ENCODE data around the gene TRIM65. TPM values are rescaled to one million over a fixed set of nuclear protein-coding genes. Genes with fewer than 3 reads are reported as not detected.
"Not testable (repeated sequence)": the region's sequence is repeated elsewhere in the genome, so short reads cannot be mapped to it uniquely, and the experiment has no call there.

The TRIM65 gene
- total RNA-seq, 2 donors from 2014 or later, result 12.8 to 15.7 TPM

DNA sequence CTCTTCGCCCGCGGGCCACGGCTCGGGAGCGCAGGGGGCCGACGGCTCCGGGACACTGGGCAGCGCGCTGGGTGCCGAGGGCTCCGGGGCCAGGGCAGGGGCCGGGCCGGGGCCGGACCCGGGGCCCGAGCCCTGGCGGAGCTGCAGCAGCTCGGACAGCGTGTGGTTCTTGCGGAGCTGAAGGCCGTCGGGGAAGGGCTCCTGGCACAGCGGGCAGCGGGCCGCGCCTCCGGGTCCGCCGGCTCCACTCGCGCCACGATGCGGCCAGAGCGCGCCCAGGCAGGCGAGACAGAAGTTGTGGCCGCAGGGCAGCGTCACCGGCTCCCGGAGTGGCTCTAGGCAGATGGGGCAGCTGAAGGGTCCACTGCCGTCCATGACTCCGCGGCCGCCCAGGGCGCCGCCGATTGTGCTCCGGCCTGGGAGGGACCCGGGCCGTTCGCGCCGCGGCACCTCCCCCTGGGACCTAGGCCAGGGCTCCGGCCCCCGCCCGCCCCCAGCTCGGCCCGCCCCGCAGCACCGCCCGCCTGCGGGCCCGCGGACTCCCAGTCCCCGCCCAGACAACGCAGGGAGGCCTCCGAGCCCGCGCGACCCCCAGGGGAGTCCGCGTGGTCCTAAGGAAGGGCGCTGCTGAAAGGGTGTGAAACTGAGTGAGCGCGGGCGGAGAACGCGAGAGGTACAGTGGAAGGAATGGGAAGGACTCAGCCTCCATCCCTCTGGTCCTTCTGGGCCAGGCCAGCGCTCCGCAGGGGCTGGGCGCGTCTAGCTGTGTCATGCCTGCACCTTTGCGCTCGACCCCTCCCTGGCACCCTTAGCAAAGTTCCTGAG, 18.4 kb downstream of the TRIM65 start, which contains the start of gene TRIM47:
Gene TRIM47 (minus strand): TSS at position 408 of the 825 bp plus-strand sequence. CDS start 33 bp downstream, at position 375.
- intact Hi-C loops (cut with DNase I), result loop anchor here in 1 of 2 donors (5.0 kb wide), 1 partner anchor 101 kb away; a partner anchor contains a TSS
- peak; percentile 93 for DNase-seq (ENCODE audit: low spot score)

DNA sequence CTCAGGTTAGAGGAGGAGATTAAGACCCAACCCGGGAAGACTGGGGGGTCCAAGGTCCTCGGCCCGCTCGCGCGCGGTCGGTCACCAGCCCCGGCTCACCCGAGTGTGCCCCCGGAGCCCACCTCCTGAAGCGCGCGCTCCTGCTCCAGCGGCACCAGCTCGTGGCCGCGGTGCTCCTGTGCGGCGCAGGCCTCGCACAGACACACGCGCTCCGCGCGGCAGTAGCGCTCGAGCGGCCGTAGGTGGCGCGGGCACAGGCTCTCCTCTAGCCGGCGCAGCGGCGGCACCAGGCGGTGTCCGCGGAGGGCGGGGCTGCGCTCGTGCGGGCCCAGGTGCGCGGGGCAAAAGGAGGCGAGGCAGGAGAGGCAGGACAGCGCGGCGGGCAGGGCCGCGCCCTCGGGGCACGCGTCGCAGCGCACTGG, 19.0 kb downstream of the TRIM65 start:
- peak; percentile 91 for DNase-seq (ENCODE audit: low spot score)
- intact Hi-C loops (cut with DNase I), result loop anchor here in 1 of 2 donors (5.0 kb wide), 1 partner anchor 100 kb away; a partner anchor contains a TSS

- peak; percentile 98 for DNase-seq (ENCODE audit: low spot score)
- intact Hi-C loops (cut with DNase I), result loop anchor here in 1 of 2 donors (5.0 kb wide), 1 partner anchor 100 kb away; a partner anchor contains a TSS
Observed at GRCh38 chr17:75876938-75877751, 19.6 kb downstream of the TRIM65 start.

GRCh38 chr17:75876190-75876937, 20.4 kb downstream of the TRIM65 start:
- no peak for DNase-seq (ENCODE audit: low spot score)
- intact Hi-C loops (cut with DNase I), result loop anchor here in 1 of 2 donors (5.0 kb wide), 1 partner anchor 99 kb away; a partner anchor contains a TSS

DNA sequence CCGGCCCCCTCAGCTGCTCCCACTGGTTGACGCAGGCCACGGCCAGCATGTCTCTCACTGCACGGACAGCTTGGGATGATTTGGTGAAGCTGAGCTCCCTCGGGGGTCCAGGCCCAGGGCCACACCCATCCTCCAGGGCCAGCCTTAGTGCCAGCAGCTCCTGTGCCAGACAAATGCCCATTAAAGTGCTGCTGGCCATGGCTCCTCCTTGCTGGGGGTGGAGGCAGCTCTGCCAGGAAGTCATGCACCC, 20.9 kb downstream of the TRIM65 start:
- no peak for DNase-seq (ENCODE audit: low spot score)
- intact Hi-C loops (cut with DNase I), result loop anchor here in 1 of 2 donors (5.0 kb wide), 1 partner anchor 99 kb away; a partner anchor contains a TSS

- intact Hi-C loops (cut with DNase I), result loop anchor here in 1 of 2 donors (5.0 kb wide), 1 partner anchor 98 kb away; a partner anchor contains a TSS
- no peak for DNase-seq (ENCODE audit: low spot score)
Observed at GRCh38 chr17:75875182-75875939, 21.4 kb downstream of the TRIM65 start.

DNA sequence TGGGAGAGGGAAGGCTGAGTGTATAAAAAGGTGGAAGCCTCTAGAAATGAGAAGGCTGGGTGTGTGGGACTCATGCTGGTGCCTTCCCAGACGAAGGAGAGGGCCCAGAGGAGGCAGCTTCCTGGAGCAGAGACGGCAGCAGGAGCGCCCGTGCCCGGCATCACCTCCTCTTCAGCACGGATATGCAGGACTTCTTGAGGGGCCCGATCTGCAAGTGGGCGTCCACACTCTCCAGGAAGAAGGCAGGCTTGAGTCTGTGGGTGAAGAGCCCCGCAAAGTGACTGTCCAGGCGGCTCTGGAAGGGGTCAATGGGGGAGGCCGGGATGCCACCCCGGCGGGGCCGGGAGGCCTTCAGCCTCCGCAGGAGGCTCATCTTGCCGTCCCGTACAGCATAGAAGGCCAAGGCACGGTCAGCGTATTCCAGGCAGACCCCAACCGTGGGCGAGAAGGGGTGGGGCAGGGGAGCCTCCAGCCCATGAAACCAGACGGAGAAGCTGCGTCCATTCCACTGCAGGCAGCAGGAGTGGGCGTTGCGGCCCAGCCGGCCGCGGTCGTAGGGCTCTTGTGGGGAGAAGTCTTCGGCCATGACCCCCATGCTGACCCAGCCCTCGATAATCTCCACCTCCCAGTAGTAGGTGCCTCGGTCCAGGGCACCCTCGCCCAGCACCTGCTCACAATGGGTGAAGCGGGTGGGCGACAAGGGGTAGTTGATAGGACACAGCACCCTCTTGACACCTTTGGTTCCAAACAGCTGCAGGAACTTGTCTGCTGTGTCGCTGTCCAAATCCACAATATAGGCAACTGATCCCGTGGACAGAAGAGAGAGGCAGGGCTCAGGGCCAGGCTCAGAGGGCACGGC, 22.2 kb downstream of the TRIM65 start:
- intact Hi-C loops (cut with DNase I), result loop anchor here in 1 of 2 donors (5.0 kb wide), 1 partner anchor 97 kb away; a partner anchor contains a TSS
- DNase-seq (ENCODE audit: low spot score), result no peak

GRCh38 chr17:75873587-75874322, 23.0 kb downstream of the TRIM65 start:
- DNase-seq (ENCODE audit: low spot score), result no peak

GRCh38 chr17:75872434-75873351, 24.1 kb downstream of the TRIM65 start:
- intact Hi-C loops (cut with DNase I), result no loop called here
- DNase-seq (ENCODE audit: low spot score), result peak; percentile 95

More at GRCh38 chr17:75873587-75874322, 23.0 kb downstream of the TRIM65 start:
- intact Hi-C loops (cut with DNase I), result no loop called here

DNA sequence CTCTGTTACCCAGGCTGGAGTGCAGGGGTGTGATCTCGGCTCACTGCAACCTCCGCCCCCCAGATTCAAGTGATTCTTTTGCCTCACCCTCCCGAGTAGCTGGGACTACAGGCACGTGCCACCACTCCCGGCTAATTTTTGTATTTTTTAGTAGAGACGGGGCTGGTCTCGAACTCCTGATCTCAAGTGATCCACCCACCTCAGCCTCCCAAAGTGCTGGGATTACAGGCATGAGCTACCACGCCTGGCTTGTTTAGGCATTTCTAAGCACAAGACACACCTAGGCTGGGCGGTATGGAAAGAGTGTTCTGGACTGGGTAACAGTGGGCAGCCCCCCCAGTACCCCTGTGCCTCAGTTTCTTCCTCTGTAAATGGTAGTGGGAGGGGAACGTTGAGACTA, 26.5 kb downstream of the TRIM65 start:
- intact Hi-C loops (cut with DNase I); DNase-seq (ENCODE audit: low spot score): not testable (repeated sequence)

GRCh38 chr17:75869282-75870141, 27.2 kb downstream of the TRIM65 start:
- DNase-seq (ENCODE audit: low spot score), result peak; percentile 92
- intact Hi-C loops (cut with DNase I), result no loop called here

DNA sequence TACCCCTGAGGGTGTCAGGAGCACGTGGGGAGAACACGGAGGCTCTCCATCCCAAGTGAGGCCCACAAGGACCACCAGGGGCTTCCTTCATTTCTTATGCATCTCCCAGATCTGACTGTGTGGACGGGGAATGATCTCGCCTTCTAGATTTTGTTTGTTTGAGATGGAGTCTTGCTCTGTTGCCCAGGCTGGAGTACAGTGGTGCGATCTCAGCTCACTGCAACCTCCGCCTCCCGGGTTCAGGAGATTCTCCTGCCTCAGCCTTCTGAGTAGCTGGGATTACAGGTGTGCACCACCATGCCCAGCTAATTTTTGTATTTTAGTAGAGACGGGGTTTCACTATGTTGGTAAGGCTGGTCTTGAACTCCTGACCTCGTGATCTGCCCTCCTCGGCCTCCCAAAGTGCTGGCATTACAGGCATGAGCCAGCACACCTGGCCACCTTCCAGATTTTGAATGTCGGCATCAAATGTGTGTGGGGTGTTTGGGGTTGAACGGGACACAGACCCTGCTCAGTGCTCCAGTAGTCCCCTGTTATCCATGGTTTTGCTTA, 27.9 kb downstream of the TRIM65 start:
- DNase-seq (ENCODE audit: low spot score); intact Hi-C loops (cut with DNase I): not testable (repeated sequence)

DNA sequence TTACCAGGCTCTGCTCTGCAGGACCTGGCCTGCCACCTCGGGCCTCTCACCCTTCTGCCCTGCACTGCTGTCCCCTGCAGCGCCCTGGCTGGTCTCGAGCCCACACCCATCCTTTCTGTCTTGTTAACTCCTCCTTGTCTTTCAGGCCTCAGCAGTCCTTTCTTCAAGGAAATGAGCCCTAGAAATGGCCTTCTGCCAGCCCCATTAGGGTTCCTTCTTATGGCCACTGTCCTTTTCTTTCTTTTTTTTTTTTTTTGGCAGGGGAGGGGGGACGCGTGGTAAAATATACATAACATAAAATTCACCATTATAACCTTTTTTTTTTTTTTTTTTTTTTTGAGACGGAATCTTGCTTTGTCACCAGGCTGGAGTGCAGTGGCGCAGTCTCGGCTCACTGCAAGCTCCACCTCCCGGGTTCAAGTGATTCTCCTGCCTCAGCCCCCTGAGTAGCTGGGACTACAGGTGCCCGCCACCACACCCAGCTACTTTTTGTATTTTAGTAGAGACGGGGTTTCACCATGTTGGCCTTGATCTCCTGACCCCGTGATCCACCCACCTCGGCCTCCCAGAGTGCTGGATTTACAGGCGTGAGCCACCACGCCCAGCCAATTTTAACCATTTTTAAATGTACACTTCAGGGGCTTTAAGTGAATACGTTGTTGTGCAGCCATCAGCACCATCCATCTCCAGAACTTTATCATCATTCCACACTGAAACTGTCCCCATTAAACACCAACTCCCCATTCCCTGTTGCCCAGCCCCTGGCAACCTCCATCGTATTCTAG, 31.2 kb downstream of the TRIM65 start:
- intact Hi-C loops (cut with DNase I); DNase-seq (ENCODE audit: low spot score): not testable (repeated sequence)

DNA sequence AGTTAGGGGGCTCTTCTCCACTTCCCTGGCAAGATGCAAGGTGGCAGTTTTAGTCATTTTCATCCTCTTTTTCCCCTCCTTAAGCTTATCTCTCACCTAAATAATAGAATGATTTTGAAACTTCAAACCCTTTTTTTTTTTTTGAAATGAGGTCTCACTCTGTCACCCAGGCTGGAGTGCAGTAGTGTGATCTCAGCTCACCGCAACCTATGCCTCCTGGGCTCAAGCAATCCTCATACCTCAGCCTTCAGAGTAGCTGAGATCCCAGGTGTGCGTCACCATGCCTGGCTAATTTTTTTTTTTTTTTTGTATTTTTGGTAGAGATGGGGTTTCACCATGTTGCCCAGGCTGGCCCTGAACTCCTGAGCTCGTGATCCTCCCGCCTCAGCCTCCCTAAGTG, 31.9 kb downstream of the TRIM65 start:
- intact Hi-C loops (cut with DNase I); DNase-seq (ENCODE audit: low spot score): not testable (repeated sequence)
